Aorta (tissue), 5 donors: ENCODE measurements around the gene DPM1. TPM values are rescaled to one million over a fixed set of nuclear protein-coding genes. Genes with fewer than 3 reads are reported as not detected.
A peak's percentile ranks its signal among the peaks of the same experiment; 100 is the strongest.
"Not testable (repeated sequence)": the region's sequence is repeated elsewhere in the genome, so short reads cannot be mapped to it uniquely, and the experiment has no call there.

Experiments used
- ATAC-seq: fragments of 200-7000 bp; cut with Tn5 transposase; one replicate; pipeline ENCODE4 v1.9.1; 2022; ENCODE audit warnings: moderate library complexity; ENCODE audit not compliant: low FRiP score
- DNase-seq, 2 donors: peaks; one replicate each; pipeline ENCODE4 v3.0.0-alpha.2; 2020
- H3K27ac ChIP-seq, 2 donors: one replicate each; pipeline ENCODE4 v1.5.1; 2013; ENCODE audit warnings: low read length in 2 of 2, mild to moderate bottlenecking in 2 of 2, moderate library complexity in 2 of 2, control low read depth in 1 of 2, inconsistent platforms in 1 of 2, low read depth in 1 of 2
- H3K27me3 ChIP-seq, 2 donors: one replicate each; pipeline ENCODE4 v1.6.1; 2013; ENCODE audit warnings: control low read depth in 1 of 2, low read length in 1 of 2, mild to moderate bottlenecking in 1 of 2, moderate library complexity in 1 of 2; ENCODE audit not compliant: insufficient read depth in 2 of 2, control insufficient read depth in 1 of 2
- H3K36me3 ChIP-seq, 2 donors: one replicate each; pipeline ENCODE4 v1.6.1; 2013; ENCODE audit warnings: control low read depth in 1 of 2, low read length in 1 of 2, mild to moderate bottlenecking in 1 of 2; ENCODE audit not compliant: insufficient read depth in 2 of 2, control insufficient read depth in 1 of 2
- H3K4me1 ChIP-seq, 2 donors: one replicate each; pipeline ENCODE4 v1.6.1; 2013; ENCODE audit warnings: low read length in 2 of 2, control low read depth in 1 of 2, mild to moderate bottlenecking in 1 of 2, moderate library complexity in 1 of 2; ENCODE audit not compliant: insufficient read depth in 2 of 2, control insufficient read depth in 1 of 2
- H3K4me3 ChIP-seq, 2 donors: one replicate each; pipeline ENCODE4 v1.5.1; 2013; ENCODE audit warnings: low read length in 2 of 2, control low read depth in 1 of 2, mild to moderate bottlenecking in 1 of 2
- H3K9me3 ChIP-seq: one replicate; pipeline ENCODE4 v1.6.1; 2013; ENCODE audit warnings: mild to moderate bottlenecking, low read length; ENCODE audit not compliant: control insufficient read depth
- WGBS, 2 donors: extraction: QIAGEN DNeasy Blood & Tissue Kit; methylation state at CpG; one replicate each; pipeline ENCODE4 v1.1.7; 2013; 5-methylcytosine and 5-hydroxymethylcytosine counted together
- intact Hi-C, 2 donors: fragments of 100-400 bp; cut with DNase I; formaldehyde crosslinking; loops; one replicate each; pipeline versions ENCODE4 v1.14.2 to v1.15.0; 2022
- polyA plus RNA-seq, 2 donors: library from polyadenylated mRNA; stranded (reverse); fragments of 200-250 nt; gene quantifications; one replicate each; pipeline ENCODE4 v1.2.3, GENCODE V29; 2013
- total RNA-seq, 2 donors: library from RNA; stranded (reverse); fragmentation: NEBNext Ultra II Directional; extraction: Animal tissue kit (Norgen Biotek cat#: 25700); gene quantifications; one replicate each; pipeline ENCODE4 v1.2.1, GENCODE V29; 2021
- donor health status: healthy with polysubstance abuse.
- donor health status: Bipolar disorder and iron deficiency.
- donor health status: DM: no; HTN: no; CAD: no.
- donor health status: DM: no; HTN: no; CAD: no.
- donor health status: DM: yes; HTN: yes; CAD: no.

The DPM1 gene
- total and polyA plus RNA-seq, 4 donors: 29.6 to 59.0 (median 45.1) TPM

GRCh38 chr20:50982363-50982762 lies 24.0 kb upstream of the DPM1 start:
- no peaks in the 10 kb centered on the region for H3K36me3 ChIP-seq
- intact Hi-C loops: no loop called here
- no peak overlapping the region for H3K4me3 ChIP-seq
- no peaks in the 10 kb centered on the region for H3K27me3 ChIP-seq
- DNase-seq: no peak
- ATAC-seq: no peak
- H3K9me3 ChIP-seq: no peaks in the 10 kb centered on the region
- H3K4me1 ChIP-seq: no peaks in the 10 kb centered on the region
- WGBS, 2 donors: 14 to 20% methylated on average over 4 of the region's 4 CpGs
- H3K27ac ChIP-seq: no peak overlapping the region

GRCh38 chr20:50981714-50982048 lies 23.3 kb upstream of the DPM1 start:
- 91 to 92% methylated on average over 3 of the region's 3 CpGs for WGBS, 2 donors
- ATAC-seq: no peak
- H3K9me3 ChIP-seq: no peaks in the 10 kb centered on the region

GRCh38 chr20:50980851-50981713 lies 22.8 kb upstream of the DPM1 start:
- H3K4me3 ChIP-seq: no peak overlapping the region
- no peaks in the 10 kb centered on the region for H3K9me3 ChIP-seq
- intact Hi-C loops: no loop called here
- ATAC-seq (peak; percentile 53), DNase-seq (peak in 1 of 2 donors; percentile 69)
- no peaks in the 10 kb centered on the region for H3K36me3 ChIP-seq
- H3K27me3 ChIP-seq: no peaks in the 10 kb centered on the region
- WGBS, 2 donors: 52 to 53% methylated on average over 25 to 26 of the region's 26 CpGs
- no peak overlapping the region for H3K27ac ChIP-seq
- H3K4me1 ChIP-seq: no peaks in the 10 kb centered on the region

More at GRCh38 chr20:50981714-50982048, 23.3 kb upstream of the DPM1 start:
- H3K27ac ChIP-seq: no peak overlapping the region
- peak in 1 of 2 donors; percentile 12 for DNase-seq
- no peaks in the 10 kb centered on the region for H3K27me3 ChIP-seq
- H3K4me3 ChIP-seq: no peak overlapping the region
- intact Hi-C loops: no loop called here
- H3K36me3 ChIP-seq: no peaks in the 10 kb centered on the region
- H3K4me1 ChIP-seq: no peaks in the 10 kb centered on the region

GRCh38 chr20:50980071-50980681 lies 21.8 kb upstream of the DPM1 start:
- no peaks in the 10 kb centered on the region for H3K4me1 ChIP-seq
- no peaks in the 10 kb centered on the region for H3K27me3 ChIP-seq
- no peaks in the 10 kb centered on the region for H3K9me3 ChIP-seq
- no peak overlapping the region for H3K27ac ChIP-seq
- no peak for ATAC-seq
- H3K36me3 ChIP-seq: no peaks in the 10 kb centered on the region
- peak in 1 of 2 donors; percentile 45 for DNase-seq
- no peak overlapping the region for H3K4me3 ChIP-seq
- intact Hi-C loops: no loop called here
- WGBS, 2 donors: 32 to 41% methylated on average over 8 of the region's 8 CpGs

- H3K36me3 ChIP-seq, intact Hi-C loops, H3K4me3 ChIP-seq, H3K27ac ChIP-seq, ATAC-seq, H3K27me3 ChIP-seq, H3K4me1 ChIP-seq, H3K9me3 ChIP-seq, DNase-seq: not testable (repeated sequence)
- whole genome bisulfite sequencing, 2 donors: 90% methylated on average over 4 of the region's 4 CpGs
Measured at GRCh38 chr20:50978533-50978932, 20.2 kb upstream of the DPM1 start.

GRCh38 chr20:50977066-50978021 lies 19.0 kb upstream of the DPM1 start:
- 28 to 30% methylated on average over 20 of the region's 20 CpGs for WGBS, 2 donors
- Histone ChIP-seq H3K4me3 (no peak overlapping the region), H3K36me3 (no peaks in the 10 kb centered on the region), H3K27ac (no peak overlapping the region), H3K27me3 (no peaks in the 10 kb centered on the region), H3K4me1 (no peaks in the 10 kb centered on the region), H3K9me3 (peaks cover 2% of the 10 kb centered on the region)
- ATAC-seq (no peak), DNase-seq (peak in 1 of 2 donors; percentile 23)
- intact Hi-C loops: no loop called here

- Histone ChIP-seq H3K4me3 (no peak overlapping the region), H3K27ac (no peak overlapping the region), H3K4me1 (no peaks in the 10 kb centered on the region), H3K36me3 (no peaks in the 10 kb centered on the region), H3K27me3 (no peaks in the 10 kb centered on the region), H3K9me3 (peaks cover 2% of the 10 kb centered on the region)
- 81 to 84% methylated on average over 10 of the region's 10 CpGs for WGBS, 2 donors
- no peak for ATAC-seq
- intact Hi-C loops: no loop called here
- peak in 1 of 2 donors; percentile 35 for DNase-seq
Measured at GRCh38 chr20:50975701-50976330, 17.5 kb upstream of the DPM1 start.

- ATAC-seq: no peak
- 55 to 58% methylated on average over 8 of the region's 8 CpGs for WGBS, 2 donors
- no peak for DNase-seq
Measured at GRCh38 chr20:50969912-50970311, 11.6 kb upstream of the DPM1 start.

More at GRCh38 chr20:50969912-50970311, 11.6 kb upstream of the DPM1 start:
- intact Hi-C loops: no loop called here
- Histone ChIP-seq H3K4me1 (no peaks in the 10 kb centered on the region), H3K27ac (no peak overlapping the region), H3K4me3 (no peak overlapping the region), H3K9me3 (peaks cover 2% of the 10 kb centered on the region), H3K27me3 (no peaks in the 10 kb centered on the region), H3K36me3 (no peaks in the 10 kb centered on the region)
